A204.1 (cell line): ENCODE measurements around the gene OR2B6.
A peak's percentile ranks its signal among the peaks of the same experiment; 100 is the strongest.
"Not testable (repeated sequence)": the region's sequence is repeated elsewhere in the genome, so short reads cannot be mapped to it uniquely, and the experiment has no call there.

Experiments
- FAIRE-seq: peaks from 2 replicates; lab custom pipeline; 2012; peaks lifted over from hg19 to GRCh38; lab: Jason Lieb, UNC

The OR2B6 gene

GRCh38 chr6:27956941-27957340 lies at the start of gene OR2B6:
OR2B6 (plus strand) TSS chr6:27957241; CDS start chr6:27957241, 0 bp downstream.
- FAIRE-seq, result peak; percentile 14

GRCh38 chr6:27908017-27908416 lies 49.0 kb upstream of the OR2B6 start:
- FAIRE-seq, result no peak

GRCh38 chr6:27911956-27912446 lies 45.0 kb upstream of the OR2B6 start, which contains the start of gene OR2B2:
OR2B2 (minus strand) TSS chr6:27912396; CDS start chr6:27912319, 77 bp downstream.
- FAIRE-seq, result no peak

- FAIRE-seq, result no peak
Measured at GRCh38 chr6:27922949-27923348, 34.1 kb upstream of the OR2B6 start.

- no peak for FAIRE-seq
Measured at GRCh38 chr6:27924179-27924578, 32.9 kb upstream of the OR2B6 start.

- not testable (repeated sequence) for FAIRE-seq
Measured at GRCh38 chr6:27928041-27928440, 29.0 kb upstream of the OR2B6 start.

GRCh38 chr6:27929930-27930329 lies 27.1 kb upstream of the OR2B6 start:
- FAIRE-seq, result not testable (repeated sequence)

- FAIRE-seq, result no peak
Measured at GRCh38 chr6:27931209-27931608, 25.8 kb upstream of the OR2B6 start.

- no peak for FAIRE-seq
Measured at GRCh38 chr6:27940766-27941165, 16.3 kb upstream of the OR2B6 start.

GRCh38 chr6:27943072-27943471 lies 14.0 kb upstream of the OR2B6 start:
- FAIRE-seq, result not testable (repeated sequence)

- FAIRE-seq, result no peak
Measured at GRCh38 chr6:27948237-27948636, 8.8 kb upstream of the OR2B6 start.

- peak; percentile 25 for FAIRE-seq
Measured at GRCh38 chr6:27951040-27951439, 6.0 kb upstream of the OR2B6 start.

- FAIRE-seq, result no peak
Measured at GRCh38 chr6:27957516-27957915, 475 bp downstream of the OR2B6 start.

- FAIRE-seq, result no peak
Measured at GRCh38 chr6:27962506-27962905, 5.5 kb downstream of the OR2B6 start.

- no peak for FAIRE-seq
Measured at GRCh38 chr6:27966044-27966443, 9.0 kb downstream of the OR2B6 start.

- no peak for FAIRE-seq
Measured at GRCh38 chr6:27966816-27967426, 9.9 kb downstream of the OR2B6 start.

GRCh38 chr6:27970444-27970843 lies 13.4 kb downstream of the OR2B6 start:
- no peak for FAIRE-seq

- peak; percentile 89 for FAIRE-seq
Measured at GRCh38 chr6:27972750-27973149, 15.7 kb downstream of the OR2B6 start.

- FAIRE-seq, result no peak
Measured at GRCh38 chr6:27977387-27977786, 20.3 kb downstream of the OR2B6 start.

GRCh38 chr6:27978705-27979104 lies 21.7 kb downstream of the OR2B6 start:
- FAIRE-seq, result no peak

GRCh38 chr6:27980111-27980510 lies 23.1 kb downstream of the OR2B6 start:
- no peak for FAIRE-seq

- no peak for FAIRE-seq
Measured at GRCh38 chr6:27986928-27987725, 30.1 kb downstream of the OR2B6 start.

- FAIRE-seq, result no peak
Measured at GRCh38 chr6:27994616-27995015, 37.6 kb downstream of the OR2B6 start.
